D341Med (cell line): ENCODE measurements around the gene PHF14.
"Not testable (repeated sequence)": the region's sequence is repeated elsewhere in the genome, so short reads cannot be mapped to it uniquely, and the experiment has no call there.

Source experiments
- DNase-seq: peaks from one replicate; pipeline ENCODE4 v3.0.0; 2012; ENCODE audit warnings: low spot score

Gene PHF14

GRCh38 chr7:10977113-10977512, 3.4 kb downstream of the PHF14 start:
- no peak for DNase-seq

GRCh38 chr7:10981317-10981716, 7.6 kb downstream of the PHF14 start:
- no peak for DNase-seq

GRCh38 chr7:10990748-10991147, 17.1 kb downstream of the PHF14 start:
- not testable (repeated sequence) for DNase-seq

GRCh38 chr7:10995482-10996166, 22.0 kb downstream of the PHF14 start:
- not testable (repeated sequence) for DNase-seq

- no peak for DNase-seq
Measured at GRCh38 chr7:10998996-10999757, 25.5 kb downstream of the PHF14 start.

- no peak for DNase-seq
Measured at GRCh38 chr7:11005202-11005601, 31.5 kb downstream of the PHF14 start.

GRCh38 chr7:11006291-11006690, 32.6 kb downstream of the PHF14 start:
- no peak for DNase-seq

GRCh38 chr7:11009631-11010030, 36.0 kb downstream of the PHF14 start:
- DNase-seq: no peak

GRCh38 chr7:11021468-11021867, 47.8 kb downstream of the PHF14 start:
- DNase-seq: no peak

GRCh38 chr7:11026452-11027359, 53.0 kb downstream of the PHF14 start:
- DNase-seq: no peak

- DNase-seq: no peak
Measured at GRCh38 chr7:11035661-11036060, 62.0 kb downstream of the PHF14 start.

- DNase-seq: no peak
Measured at GRCh38 chr7:11039974-11040373, 66.3 kb downstream of the PHF14 start.

- DNase-seq: no peak
Measured at GRCh38 chr7:11054033-11054432, 80.4 kb downstream of the PHF14 start.

GRCh38 chr7:11060893-11061292, 87.2 kb downstream of the PHF14 start:
- DNase-seq: no peak

GRCh38 chr7:11062110-11062509, 88.4 kb downstream of the PHF14 start:
- DNase-seq: no peak

- DNase-seq: no peak
Measured at GRCh38 chr7:11069591-11069990, 95.9 kb downstream of the PHF14 start.

- DNase-seq: no peak
Measured at GRCh38 chr7:11077816-11078215, 104.1 kb downstream of the PHF14 start.

GRCh38 chr7:11078247-11078834, 104.7 kb downstream of the PHF14 start:
- DNase-seq: no peak

- no peak for DNase-seq
Measured at GRCh38 chr7:11079907-11080306, 106.2 kb downstream of the PHF14 start.

GRCh38 chr7:11082121-11082520, 108.4 kb downstream of the PHF14 start:
- no peak for DNase-seq

GRCh38 chr7:11082552-11083213, 109.0 kb downstream of the PHF14 start:
- DNase-seq: no peak

GRCh38 chr7:11083214-11083568, 109.5 kb downstream of the PHF14 start:
- DNase-seq: no peak
